SJSA1 (cell line): ENCODE results near the gene ATG5. TPM values are rescaled to one million over a fixed set of nuclear protein-coding genes. Genes with fewer than 3 reads are reported as not detected.
A peak's percentile ranks its signal among the peaks of the same experiment; 100 is the strongest.
"Not testable (repeated sequence)": the region's sequence is repeated elsewhere in the genome, so short reads cannot be mapped to it uniquely, and the experiment has no call there.

Experiments used
- DNase-seq, 2 experiments: peaks; one replicate each; pipeline ENCODE4 v3.0.0-alpha.2; 2015 to 2020; ENCODE audit warnings: low spot score in 2 of 2, low read depth in 1 of 2
- H3K27ac ChIP-seq: fragments of 250-450 bp; sonication (Bioruptor Pico); 2 replicates; pipeline ENCODE4 v1.5.1; 2020; ENCODE audit warnings: mild to moderate bottlenecking, moderate library complexity
- H3K27me3 ChIP-seq: fragments of 250-450 bp; sonication (Bioruptor Pico); replicated peaks from 2 replicates; pipeline ENCODE4 v1.5.1; 2020; ENCODE audit warnings: mild to moderate bottlenecking, moderate library complexity
- H3K36me3 ChIP-seq: fragments of 250-450 bp; sonication (Bioruptor Pico); 2 replicates; pipeline ENCODE4 v1.5.1; 2020; ENCODE audit warnings: mild to moderate bottlenecking
- H3K4me1 ChIP-seq: fragments of 250-450 bp; sonication (Bioruptor Pico); replicated peaks from 2 replicates; pipeline ENCODE4 v1.6.1; 2021; ENCODE audit warnings: mild to moderate bottlenecking
- H3K4me3 ChIP-seq: fragments of 250-450 bp; sonication (Bioruptor Pico); 2 replicates; pipeline ENCODE4 v1.5.1; 2020; ENCODE audit warnings: mild to moderate bottlenecking
- H3K9me3 ChIP-seq: fragments of 250-450 bp; sonication (Bioruptor Pico); replicated peaks from 2 replicates; pipeline ENCODE4 v1.5.1; 2020; ENCODE audit warnings: mild to moderate bottlenecking
- total RNA-seq: library from RNA; depleted of rRNA; stranded (reverse); fragments of >200 nt; shearing (Covaris generic); gene quantifications from 2 replicates; pipeline ENCODE4 v1.2.3, GENCODE V29; 2014

The ATG5 gene
- total RNA-seq, 1 experiment from 2014 or later: 68.7 TPM

DNA sequence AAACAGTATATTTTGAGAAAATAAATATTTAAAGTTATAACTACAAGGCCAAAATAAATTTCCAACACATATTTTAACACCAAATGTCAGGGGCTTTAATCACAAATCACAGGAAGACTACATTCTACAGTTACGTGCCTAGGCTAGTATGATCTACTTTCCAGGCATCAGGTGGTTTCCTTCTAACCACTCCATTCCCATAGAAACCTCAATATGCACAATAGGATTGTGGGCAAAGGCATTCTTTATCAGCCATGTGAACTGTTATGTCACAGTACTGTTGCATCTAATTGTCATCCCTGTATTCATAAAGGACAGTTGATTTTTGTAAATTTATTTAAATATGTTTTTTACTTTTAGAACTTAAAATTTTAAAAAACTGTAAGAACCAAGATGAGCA lies 32.4 kb downstream of the ATG5 start:
- no peak for DNase-seq
- no peak overlapping the region for H3K4me3 ChIP-seq
- H3K36me3 ChIP-seq: peaks cover 19% of the 10 kb centered on the region
- H3K9me3 ChIP-seq: peaks cover 5% of the 10 kb centered on the region
- H3K27me3 ChIP-seq: no peaks in the 10 kb centered on the region
- H3K27ac ChIP-seq: no peak overlapping the region
- H3K4me1 ChIP-seq: no peaks in the 10 kb centered on the region

DNA sequence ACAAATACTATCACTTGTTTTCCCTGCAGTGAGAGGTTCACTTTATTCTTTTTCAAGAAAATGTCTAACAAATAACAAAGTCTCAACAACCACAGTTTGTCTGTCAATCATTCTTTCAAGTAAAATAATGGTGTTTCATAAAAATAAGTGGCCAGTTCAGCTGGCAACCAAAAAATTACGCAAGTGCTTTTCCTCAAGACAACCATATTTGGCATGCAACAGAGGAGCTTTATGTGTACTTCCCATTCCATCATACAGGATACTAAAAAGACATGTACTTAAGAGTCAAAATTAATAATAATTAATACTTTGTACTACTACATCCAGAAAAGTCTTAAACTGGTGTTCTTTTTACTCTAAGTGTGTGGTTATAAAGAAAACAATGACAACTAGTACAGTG lies 34.6 kb downstream of the ATG5 start:
- Histone ChIP-seq H3K4me1 (no peaks in the 10 kb centered on the region), H3K36me3 (peaks cover 19% of the 10 kb centered on the region), H3K9me3 (peaks cover 5% of the 10 kb centered on the region), H3K4me3 (no peak overlapping the region), H3K27me3 (no peaks in the 10 kb centered on the region), H3K27ac (no peak overlapping the region)
- no peak for DNase-seq

GRCh38 chr6:106290032-106290431 lies 35.5 kb downstream of the ATG5 start:
- no peak for DNase-seq
- H3K9me3 ChIP-seq: peaks cover 5% of the 10 kb centered on the region

GRCh38 chr6:106287215-106287614 lies 38.3 kb downstream of the ATG5 start:
- Histone ChIP-seq H3K27ac (no peak overlapping the region), H3K36me3 (peaks cover 23% of the 10 kb centered on the region), H3K4me3 (no peak overlapping the region), H3K9me3 (peaks cover 5% of the 10 kb centered on the region), H3K4me1 (peaks cover 1% of the 10 kb centered on the region), H3K27me3 (no peaks in the 10 kb centered on the region)
- no peak for DNase-seq

More at GRCh38 chr6:106290032-106290431, 35.5 kb downstream of the ATG5 start:
- Histone ChIP-seq H3K27me3 (no peaks in the 10 kb centered on the region), H3K27ac (no peak overlapping the region), H3K4me1 (no peaks in the 10 kb centered on the region), H3K4me3 (no peak overlapping the region), H3K36me3 (peaks cover 25% of the 10 kb centered on the region)

- Histone ChIP-seq H3K27ac (no peak overlapping the region), H3K4me1 (peaks cover 6% of the 10 kb centered on the region), H3K36me3 (peaks cover 19% of the 10 kb centered on the region), H3K9me3 (peaks cover 5% of the 10 kb centered on the region), H3K27me3 (no peaks in the 10 kb centered on the region), H3K4me3 (no peak overlapping the region)
- no peak for DNase-seq
Measured at GRCh38 chr6:106286746-106287145, 38.8 kb downstream of the ATG5 start.

DNA sequence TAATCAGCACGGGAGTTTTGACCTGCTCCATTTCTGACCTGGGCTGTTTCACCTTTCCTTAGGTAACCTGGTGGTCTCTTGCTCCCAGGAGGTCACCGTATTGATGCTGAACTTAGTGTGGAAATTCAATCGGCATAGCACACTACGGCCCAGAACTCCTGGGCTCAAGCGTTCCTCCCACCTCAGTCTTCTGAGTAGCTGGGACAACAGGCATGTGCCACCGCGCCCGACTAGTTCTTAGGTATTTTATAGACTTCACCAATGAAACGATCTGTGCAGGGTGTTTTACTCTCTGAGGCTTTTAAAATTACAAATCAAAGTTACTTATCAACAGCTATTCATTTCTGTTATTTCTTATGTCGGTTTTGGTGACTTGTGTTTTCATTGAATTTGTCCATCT lies 42.1 kb downstream of the ATG5 start:
- no peaks in the 10 kb centered on the region for H3K9me3 ChIP-seq
- peaks cover 17% of the 10 kb centered on the region for H3K36me3 ChIP-seq
- no peak overlapping the region for H3K4me3 ChIP-seq
- no peak overlapping the region for H3K27ac ChIP-seq
- peaks cover 25% of the 10 kb centered on the region for H3K4me1 ChIP-seq
- DNase-seq: no peak
- no peaks in the 10 kb centered on the region for H3K27me3 ChIP-seq

DNA sequence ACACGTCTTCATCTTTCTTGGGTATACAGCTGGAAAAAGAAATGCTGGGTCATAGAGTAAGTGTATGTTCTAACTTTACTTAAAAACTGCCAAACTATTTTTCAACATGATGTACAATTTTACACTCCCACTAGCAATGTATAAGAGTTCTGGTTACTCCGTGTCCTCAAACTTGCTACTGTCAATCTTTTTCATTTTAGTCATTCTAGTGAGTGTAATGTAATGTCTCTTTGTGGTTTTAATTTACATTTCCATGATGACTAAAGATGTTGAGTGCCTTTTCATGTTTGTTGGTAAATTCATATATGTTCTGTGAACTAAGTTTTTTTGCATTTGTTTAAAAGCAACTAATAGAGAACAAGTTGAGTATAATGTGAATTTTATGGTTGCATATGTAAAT lies 43.9 kb downstream of the ATG5 start:
- Histone ChIP-seq H3K4me1 (peaks cover 25% of the 10 kb centered on the region), H3K27me3 (no peaks in the 10 kb centered on the region), H3K9me3 (no peaks in the 10 kb centered on the region), H3K27ac (no peak overlapping the region), H3K36me3 (peaks cover 21% of the 10 kb centered on the region), H3K4me3 (no peak overlapping the region)
- no peak for DNase-seq

- H3K9me3 ChIP-seq: no peaks in the 10 kb centered on the region
- peaks cover 21% of the 10 kb centered on the region for H3K36me3 ChIP-seq
- no peaks in the 10 kb centered on the region for H3K27me3 ChIP-seq
- no peak overlapping the region for H3K27ac ChIP-seq
- no peak overlapping the region for H3K4me3 ChIP-seq
- DNase-seq: peak in 1 of 2 experiments; percentile 12
- H3K4me1 ChIP-seq: peaks cover 26% of the 10 kb centered on the region
Measured at GRCh38 chr6:106281088-106281487, 44.5 kb downstream of the ATG5 start.

- Histone ChIP-seq H3K27ac (peak overlapping the region; percentile 30), H3K27me3 (no peaks in the 10 kb centered on the region)
Measured at GRCh38 chr6:106279179-106279578, 46.4 kb downstream of the ATG5 start.

DNA sequence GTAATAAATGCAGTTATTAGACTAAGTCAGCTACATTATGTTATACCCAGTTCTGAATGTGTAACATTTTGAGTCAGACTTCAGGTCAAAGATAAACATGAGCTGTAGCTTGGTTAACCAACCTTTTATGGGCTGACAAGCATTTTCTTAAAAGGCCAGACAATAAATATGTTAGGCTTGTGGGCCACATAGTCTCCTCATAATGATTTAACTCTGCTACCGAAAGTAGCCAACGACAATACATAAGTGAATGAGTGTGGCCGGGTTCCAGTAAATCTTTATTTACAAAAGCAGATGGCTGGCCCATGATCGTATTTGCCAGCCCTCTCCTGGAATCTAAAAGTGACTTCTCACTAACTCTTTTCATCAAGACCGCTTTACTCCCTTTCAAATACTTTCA lies 49.9 kb downstream of the ATG5 start:
- Histone ChIP-seq H3K36me3 (peaks cover 15% of the 10 kb centered on the region), H3K4me1 (peaks cover 27% of the 10 kb centered on the region), H3K27ac (peak overlapping the region; percentile 15), H3K4me3 (no peak overlapping the region), H3K9me3 (no peaks in the 10 kb centered on the region), H3K27me3 (no peaks in the 10 kb centered on the region)
- peak in 1 of 2 experiments; percentile 70 for DNase-seq

More at GRCh38 chr6:106279179-106279578, 46.4 kb downstream of the ATG5 start:
- H3K4me3 ChIP-seq: no peak overlapping the region
- H3K4me1 ChIP-seq: peaks cover 41% of the 10 kb centered on the region
- H3K36me3 ChIP-seq: peaks cover 15% of the 10 kb centered on the region
- peak in 1 of 2 experiments; percentile 29 for DNase-seq
- no peaks in the 10 kb centered on the region for H3K9me3 ChIP-seq

DNA sequence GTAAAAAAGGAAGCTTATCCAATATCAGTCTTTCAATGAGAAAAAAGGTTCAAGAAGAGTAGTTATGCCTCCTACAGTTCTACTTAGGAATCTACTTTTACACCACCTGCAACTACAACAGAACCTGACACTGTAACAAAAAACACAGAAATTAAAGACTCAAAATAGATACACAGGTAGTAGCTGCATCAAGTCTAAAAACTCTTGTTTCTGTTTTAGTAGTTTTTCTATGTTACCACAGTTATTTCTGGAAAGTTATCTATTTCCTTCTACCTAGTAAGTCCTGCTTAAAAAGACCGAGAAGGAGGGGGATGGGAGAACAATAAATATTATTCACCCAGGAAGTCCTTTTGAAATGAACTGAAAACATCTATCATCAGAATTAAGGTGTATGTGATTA lies 52.5 kb downstream of the ATG5 start:
- Histone ChIP-seq H3K27me3 (no peaks in the 10 kb centered on the region), H3K36me3 (peaks cover 9% of the 10 kb centered on the region), H3K4me1 (peaks cover 16% of the 10 kb centered on the region), H3K4me3 (no peak overlapping the region), H3K9me3 (no peaks in the 10 kb centered on the region), H3K27ac (no peak overlapping the region)
- no peak for DNase-seq

DNA sequence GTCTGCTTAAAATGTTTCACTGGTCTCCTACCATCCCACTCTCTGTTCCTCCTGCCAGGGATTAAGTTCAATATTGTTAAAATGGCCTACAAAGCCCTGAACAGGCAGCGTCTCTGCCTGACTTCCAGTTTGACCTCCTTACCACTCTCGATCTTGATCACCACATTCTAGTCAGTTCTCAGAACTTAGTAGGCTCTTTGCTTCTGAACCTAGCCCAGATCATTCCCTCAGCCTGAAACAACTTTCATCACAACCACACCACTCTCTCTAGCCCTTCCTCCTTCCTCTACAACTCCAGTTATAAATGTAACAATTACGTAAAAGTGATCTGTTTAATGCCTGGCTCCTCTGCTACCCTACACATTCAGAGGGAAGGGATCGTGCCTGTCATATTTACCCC lies 53.3 kb downstream of the ATG5 start:
- Histone ChIP-seq H3K4me3 (no peak overlapping the region), H3K27ac (no peak overlapping the region), H3K4me1 (peaks cover 16% of the 10 kb centered on the region), H3K36me3 (peaks cover 11% of the 10 kb centered on the region), H3K9me3 (no peaks in the 10 kb centered on the region; the same call in 1 of the 2 replicates), H3K27me3 (no peaks in the 10 kb centered on the region)
- DNase-seq: no peak

GRCh38 chr6:106270414-106270813 lies 55.1 kb downstream of the ATG5 start:
- H3K27ac ChIP-seq: no peak overlapping the region
- H3K36me3 ChIP-seq: peaks cover 12% of the 10 kb centered on the region; the same call in 1 of the 2 replicates
- H3K4me1 ChIP-seq: peaks cover 8% of the 10 kb centered on the region
- DNase-seq: no peak
- no peaks in the 10 kb centered on the region for H3K27me3 ChIP-seq
- H3K9me3 ChIP-seq: no peaks in the 10 kb centered on the region; the same call in 1 of the 2 replicates
- no peak overlapping the region for H3K4me3 ChIP-seq

DNA sequence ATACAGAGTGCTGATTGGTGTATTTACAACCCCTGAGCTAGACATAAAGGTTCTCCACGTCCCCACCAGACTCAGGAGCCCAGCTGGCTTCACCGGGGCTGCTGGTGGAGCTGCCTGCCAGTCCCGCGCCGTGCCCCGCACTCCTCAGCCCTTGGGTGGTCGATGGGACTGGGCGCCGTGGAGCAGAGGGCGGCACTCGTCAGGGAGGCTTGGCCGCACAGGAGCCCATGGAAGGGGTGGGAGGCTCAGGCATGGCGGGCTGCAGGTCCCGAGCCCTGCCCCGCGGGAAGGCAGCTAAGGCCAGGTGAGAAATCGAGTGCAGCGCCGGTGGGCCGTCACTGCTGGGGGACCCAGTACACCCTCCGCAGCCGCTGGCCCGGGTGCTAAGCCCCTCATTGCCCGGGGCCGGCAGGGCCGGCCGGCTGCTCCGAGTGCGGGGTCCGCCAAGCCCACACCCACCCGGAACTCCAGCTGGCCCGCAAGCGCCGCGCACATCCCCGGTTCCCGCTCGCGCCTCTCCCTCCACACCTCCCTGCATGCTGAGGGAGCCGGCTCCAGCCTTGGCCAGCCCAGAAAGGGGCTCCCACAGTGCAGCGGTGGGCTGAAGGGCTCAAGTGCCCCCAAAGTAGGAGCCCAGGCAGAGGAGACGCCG lies 56.2 kb downstream of the ATG5 start:
- not testable (repeated sequence) for H3K9me3 ChIP-seq, H3K27me3 ChIP-seq, H3K4me3 ChIP-seq, DNase-seq, H3K4me1 ChIP-seq, H3K27ac ChIP-seq
- H3K36me3 ChIP-seq: peaks cover 15% of the 10 kb centered on the region; the same call in 1 of the 2 replicates

GRCh38 chr6:106268500-106268899 lies 57.1 kb downstream of the ATG5 start:
- H3K27ac ChIP-seq, H3K4me1 ChIP-seq, DNase-seq, H3K9me3 ChIP-seq, H3K27me3 ChIP-seq, H3K4me3 ChIP-seq: not testable (repeated sequence)
- H3K36me3 ChIP-seq: peaks cover 15% of the 10 kb centered on the region; the same call in 1 of the 2 replicates
